Sciatic nerve (tissue), 2 donors: ENCODE results near the gene ZDHHC5. TPM values are rescaled to one million over a fixed set of nuclear protein-coding genes. Genes with fewer than 3 reads are reported as not detected.
"Not testable (repeated sequence)": the region's sequence is repeated elsewhere in the genome, so short reads cannot be mapped to it uniquely, and the experiment has no call there.

Source experiments
- ATAC-seq: fragments of 200-7000 bp; cut with Tn5 transposase; one replicate; pipeline ENCODE4 v1.9.1; 2020; ENCODE audit warnings: mild to moderate bottlenecking, moderate library complexity
- DNase-seq: peaks from one replicate; pipeline ENCODE4 v3.0.0-alpha.2; 2020; ENCODE audit warnings: low spot score
- intact Hi-C: fragments of 100-400 bp; cut with DNase I; formaldehyde crosslinking; loops from one replicate; pipeline ENCODE4 v1.14.2; 2022
- total RNA-seq: library from RNA; stranded (reverse); fragmentation: NEBNext Ultra II Directional; extraction: Animal tissue kit (Norgen Biotek cat#: 25700); gene quantifications from one replicate; pipeline ENCODE4 v1.2.1, GENCODE V29; 2021
- donor health status: DM: no; HTN: no; CAD: no.
- donor health status: DM: no; HTN: no; CAD: no.

Gene ZDHHC5
- total RNA-seq, 1 donor from 2014 or later: 45.4 TPM

DNA sequence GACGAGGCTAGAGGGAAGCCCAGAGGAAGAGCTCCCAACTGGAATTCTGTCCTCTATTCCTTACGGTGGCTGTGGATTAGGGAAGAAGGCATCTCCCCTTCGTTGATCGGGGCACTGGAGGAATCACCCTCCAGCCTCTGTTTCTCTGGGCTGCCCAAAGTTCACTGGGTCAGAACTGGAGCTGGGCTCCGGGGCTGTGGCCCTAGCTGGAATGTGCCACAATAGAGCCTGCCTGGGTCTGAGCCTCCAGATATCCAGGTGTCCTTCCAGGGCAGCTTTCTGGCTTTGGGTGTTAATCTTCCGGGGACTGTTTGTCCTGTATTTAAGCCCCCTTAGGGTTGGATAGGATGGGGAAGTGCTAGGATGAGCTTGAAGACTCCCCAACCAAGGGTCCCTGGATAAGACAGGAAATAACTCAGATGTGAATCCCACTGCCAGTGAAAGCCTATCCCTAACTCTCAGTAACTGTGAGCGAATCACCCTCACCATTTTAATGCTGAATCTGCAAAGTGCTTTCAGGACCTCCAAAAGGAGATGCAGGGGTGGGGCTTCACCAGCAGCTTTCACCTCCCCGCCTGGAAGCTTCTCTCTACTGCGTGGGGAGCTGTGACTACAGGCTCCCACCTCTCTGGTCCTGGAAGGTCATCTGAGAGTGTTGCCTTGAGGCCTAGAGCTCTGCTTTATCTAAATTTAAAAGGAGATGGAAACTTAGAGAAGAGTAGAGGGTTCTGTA, 27.7 kb upstream of the ZDHHC5 start:
- DNase-seq (no peak), ATAC-seq (no peak)
- intact Hi-C loops: loop anchor here (10.0 kb wide), 1 partner anchor 305 kb away; the partner anchor contains the start of genes P2RX3 and SSRP1

- intact Hi-C loops: loop anchor here (10.0 kb wide), 1 partner anchor 306 kb away; the partner anchor contains the start of genes P2RX3 and SSRP1
- DNase-seq (no peak), ATAC-seq (peak; percentile 26)
These were observed 26.7 kb upstream of the ZDHHC5 start for GRCh38 chr11:57641011-57641807.

- intact Hi-C loops: loop anchor here (10.0 kb wide), 1 partner anchor 309 kb away; the partner anchor contains the start of genes P2RX3 and SSRP1
- ATAC-seq (no peak), DNase-seq (no peak)
These were observed 24.1 kb upstream of the ZDHHC5 start for GRCh38 chr11:57643802-57644201.

DNA sequence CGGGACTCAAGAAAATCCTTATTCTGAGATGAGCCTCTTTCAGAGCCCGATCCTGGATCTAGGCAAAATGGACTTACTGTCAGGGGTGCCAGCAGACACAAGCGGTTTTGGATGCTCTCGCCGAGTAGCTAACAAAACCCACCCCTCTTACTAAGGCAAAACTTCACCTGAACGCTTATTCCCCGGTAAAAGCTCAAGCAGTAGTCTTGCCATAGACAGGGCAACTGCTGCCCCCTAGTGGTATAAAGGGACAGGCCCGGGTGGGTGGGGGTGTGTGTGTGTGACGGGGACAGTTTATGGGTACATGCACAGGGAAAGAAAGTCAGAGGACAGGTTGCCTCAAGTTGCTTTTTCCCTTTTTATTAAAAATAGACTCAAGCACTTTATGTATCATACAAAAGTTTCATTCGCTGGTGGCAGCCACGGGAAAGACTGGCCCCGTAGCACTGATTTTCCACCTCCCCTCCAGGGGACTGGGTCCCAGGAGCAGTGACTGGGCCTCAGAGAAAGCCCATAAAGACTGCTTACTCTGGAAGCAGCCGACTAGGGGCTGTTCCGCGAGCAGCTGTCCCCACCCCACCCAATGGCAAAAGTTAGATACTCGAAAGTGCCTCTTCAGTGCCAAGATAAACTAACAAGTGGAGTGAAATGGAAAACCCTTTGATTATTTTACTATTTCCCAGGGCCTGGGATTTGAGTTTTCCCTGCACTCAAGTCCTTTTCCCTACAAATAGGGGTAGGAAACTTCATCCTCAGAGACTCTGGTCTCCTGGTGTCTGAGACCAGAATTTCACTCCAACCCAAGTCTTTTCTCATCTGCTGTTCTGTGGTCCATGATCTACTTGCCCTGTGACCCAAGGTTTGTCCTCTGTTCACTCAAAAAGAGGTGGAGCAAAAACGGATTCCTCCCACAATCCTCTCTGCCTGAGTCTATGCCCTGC, 22.9 kb upstream of the ZDHHC5 start:
- ATAC-seq: peak; percentile 75
- intact Hi-C loops: loop anchor here (10.0 kb wide), 1 partner anchor 310 kb away; the partner anchor contains the start of genes P2RX3 and SSRP1
- DNase-seq: peak; percentile 90

- DNase-seq (peak; percentile 66), ATAC-seq (peak; percentile 1)
- intact Hi-C loops: loop anchor here (10.0 kb wide), 1 partner anchor 311 kb away; the partner anchor contains the start of genes P2RX3 and SSRP1
These were observed 22.2 kb upstream of the ZDHHC5 start for GRCh38 chr11:57645689-57646085.

DNA sequence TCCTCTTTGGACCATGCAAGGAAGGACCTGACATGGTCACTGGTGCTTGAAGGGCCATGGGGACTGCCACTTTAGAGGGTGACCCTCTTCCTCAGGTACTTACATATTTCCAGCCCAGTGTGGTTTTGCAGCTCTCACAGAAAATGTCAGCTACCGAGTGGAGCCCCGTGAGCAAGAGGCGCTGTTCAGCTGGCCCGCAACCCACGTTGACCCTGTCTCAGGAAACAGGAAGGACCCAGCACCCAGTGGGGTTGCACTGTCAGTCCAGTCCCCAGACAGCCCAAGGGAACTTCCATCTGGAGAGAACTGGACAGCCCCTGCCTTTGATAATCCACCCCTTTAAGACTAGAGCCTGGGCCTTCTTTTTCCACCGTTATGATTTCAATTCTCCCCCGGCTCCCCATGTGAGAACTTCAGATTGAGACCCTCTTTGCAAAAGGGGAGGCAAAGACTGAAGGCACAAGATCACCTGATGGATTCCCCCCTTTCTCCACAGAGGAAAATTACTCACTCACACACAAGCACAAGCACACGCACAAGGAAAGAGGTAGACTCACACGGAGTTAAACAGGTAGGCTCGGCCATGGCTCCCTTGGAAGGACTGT, 21.6 kb upstream of the ZDHHC5 start:
- no peak for ATAC-seq
- no peak for DNase-seq
- intact Hi-C loops: loop anchor here (10.0 kb wide), 1 partner anchor 311 kb away; the partner anchor contains the start of genes P2RX3 and SSRP1

DNA sequence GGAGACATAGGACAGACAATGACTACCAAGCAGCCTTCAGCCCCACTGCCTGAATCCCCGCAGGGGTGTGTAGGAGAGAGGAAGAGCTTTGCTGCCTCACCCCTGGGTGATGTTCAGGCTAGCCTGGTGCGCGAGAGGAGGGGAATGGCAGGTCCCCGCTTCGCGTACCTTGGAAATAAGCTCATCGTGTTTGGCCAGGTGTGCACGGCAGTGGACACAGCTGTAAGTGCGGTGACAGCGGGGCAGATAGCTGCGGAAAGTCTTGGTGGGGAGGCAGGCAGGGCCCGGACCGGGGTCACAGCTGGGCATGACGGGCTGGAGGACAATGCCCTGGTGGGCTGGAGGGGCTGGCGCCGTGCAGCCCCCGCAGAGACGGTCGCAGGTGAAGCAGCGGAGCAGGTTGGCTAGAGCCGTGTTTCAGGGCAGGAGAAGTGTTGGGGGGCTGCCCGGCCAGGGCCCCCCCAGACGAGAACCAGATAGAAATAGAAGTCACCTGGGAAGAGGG, 21.1 kb upstream of the ZDHHC5 start:
- ATAC-seq (peak; percentile 1), DNase-seq (no peak)
- intact Hi-C loops: loop anchor here (10.0 kb wide), 1 partner anchor 312 kb away; the partner anchor contains the start of genes P2RX3 and SSRP1

GRCh38 chr11:57647372-57647771, 20.5 kb upstream of the ZDHHC5 start:
- DNase-seq: no peak
- intact Hi-C loops: loop anchor here (10.0 kb wide), 1 partner anchor 313 kb away; the partner anchor contains the start of genes P2RX3 and SSRP1
- ATAC-seq: no peak

DNA sequence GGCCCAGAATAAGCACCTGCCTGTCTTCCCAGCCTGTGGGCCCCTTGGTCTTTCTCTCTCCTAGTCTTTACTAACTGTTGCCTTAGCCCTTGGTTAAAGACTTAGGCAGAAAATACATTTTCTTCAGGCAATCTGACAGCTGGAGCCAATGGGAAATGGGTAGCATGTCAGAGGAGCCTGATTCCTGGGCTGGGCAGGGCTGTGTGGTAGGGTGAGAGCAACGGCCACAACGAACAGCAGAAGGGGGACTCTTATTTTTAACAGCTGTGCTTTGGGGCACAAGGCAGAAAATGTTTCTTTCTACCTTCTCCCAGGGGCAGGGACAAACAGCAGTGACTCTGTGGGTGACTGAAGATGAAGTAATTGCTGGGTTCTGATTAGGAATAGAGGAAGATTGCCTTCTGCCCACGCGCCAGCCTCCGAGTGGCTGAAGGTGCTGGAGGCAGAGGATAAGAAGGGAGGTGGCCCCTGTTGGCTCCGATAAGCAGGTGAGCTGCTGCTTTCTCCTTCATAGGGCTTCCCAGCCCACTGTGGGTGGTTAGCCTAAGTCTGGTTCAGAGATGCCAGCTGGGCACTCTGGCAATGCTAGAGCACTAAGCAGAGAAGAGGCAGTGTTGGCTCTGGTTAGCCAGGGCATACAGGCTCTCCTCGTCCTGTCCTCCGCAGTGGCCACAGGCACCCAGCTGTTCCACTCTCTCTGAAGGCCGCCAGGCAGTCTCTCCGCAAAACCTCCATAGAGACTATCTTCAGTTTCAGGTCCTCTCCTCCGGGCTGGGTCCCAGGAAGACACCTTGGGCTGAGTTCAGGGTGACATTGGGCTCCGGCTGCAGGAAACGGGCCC, 19.7 kb upstream of the ZDHHC5 start:
- DNase-seq: no peak
- no peak for ATAC-seq

DNA sequence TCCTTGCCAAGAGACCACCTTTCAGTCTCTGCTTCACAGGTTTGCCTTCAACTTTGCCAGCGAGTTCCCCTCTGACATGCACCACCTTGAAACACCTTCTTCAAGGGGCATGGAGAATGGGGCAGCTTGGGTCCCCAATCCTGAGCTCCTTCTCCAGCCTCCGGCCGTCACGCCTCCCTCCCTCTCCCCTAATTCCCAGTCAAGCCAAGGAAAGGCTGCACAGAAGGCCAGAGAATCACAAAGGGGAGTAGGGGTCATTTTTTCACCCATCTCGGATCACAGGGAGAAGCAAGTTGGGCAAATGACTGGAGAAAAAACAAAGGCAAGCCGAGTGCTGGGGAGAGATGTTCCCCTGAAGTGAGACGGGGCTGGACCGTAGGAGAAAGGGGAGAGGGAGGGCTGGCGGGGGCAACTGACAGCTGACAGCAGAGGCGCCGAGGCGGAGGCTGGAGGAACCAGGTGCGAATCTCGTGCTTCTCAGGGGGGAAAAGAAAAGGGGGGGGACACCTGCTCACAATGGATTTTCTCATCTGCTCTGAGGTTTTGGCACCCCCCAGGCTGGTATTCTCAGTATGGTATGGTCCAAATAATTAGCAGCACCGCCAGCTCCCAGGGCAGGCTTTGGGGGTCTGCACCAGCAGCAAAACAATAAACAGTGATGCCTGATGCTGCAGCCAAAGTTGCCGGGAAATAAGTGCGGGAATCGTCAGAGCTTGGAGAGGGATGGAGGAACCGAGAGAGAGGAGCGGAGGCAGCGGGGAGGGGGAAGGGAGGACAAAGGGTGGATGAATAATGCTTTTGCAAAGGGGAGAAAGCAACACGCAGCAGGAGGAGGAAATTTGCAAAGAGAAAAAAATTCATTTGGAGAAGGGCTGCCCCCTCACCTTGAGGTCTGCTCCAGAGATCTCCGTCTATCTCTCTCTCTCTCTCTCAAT, 18.8 kb upstream of the ZDHHC5 start:
- intact Hi-C loops: loop anchor here (10.0 kb wide), 1 partner anchor 314 kb away; the partner anchor contains the start of genes P2RX3 and SSRP1
- DNase-seq (no peak), ATAC-seq (no peak)

More for the DNA sequence above, 19.7 kb upstream of the ZDHHC5 start:
- intact Hi-C loops: loop anchor here (10.0 kb wide), 1 partner anchor 313 kb away; the partner anchor contains the start of genes P2RX3 and SSRP1

GRCh38 chr11:57649826-57650738, 17.8 kb upstream of the ZDHHC5 start, which contains the start of gene YPEL4:
Gene YPEL4, minus strand, starts transcription at chr11:57649912. Its CDS starts 2,805 bp downstream, at chr11:57647107.
- DNase-seq: peak; percentile 74
- ATAC-seq: peak; percentile 69
- intact Hi-C loops: loop anchor here (10.0 kb wide), 1 partner anchor 315 kb away; the partner anchor contains the start of genes P2RX3 and SSRP1

GRCh38 chr11:57650739-57651090, 17.2 kb upstream of the ZDHHC5 start:
- intact Hi-C loops: no loop called here
- no peak for DNase-seq

DNA sequence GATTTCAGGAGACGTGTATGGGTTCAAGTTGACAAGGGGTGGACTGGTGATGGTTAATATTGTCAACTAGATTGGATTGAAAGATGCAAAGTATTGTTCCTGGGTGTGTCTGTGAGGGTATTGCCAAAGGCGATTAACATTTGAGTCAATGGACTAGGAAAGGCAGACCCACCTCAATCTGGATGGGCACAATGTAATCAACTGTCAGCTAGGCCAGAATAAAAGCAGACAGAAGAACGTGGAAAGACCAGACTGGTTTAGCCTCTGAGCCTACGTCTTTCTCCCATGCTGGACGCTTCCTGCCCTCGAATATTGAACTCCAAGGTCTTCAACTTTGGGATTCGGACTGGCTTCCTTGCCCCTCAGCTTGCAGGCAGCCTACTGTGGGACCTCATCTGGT, 16.5 kb upstream of the ZDHHC5 start:
- DNase-seq (no peak), ATAC-seq (no peak)
- intact Hi-C loops: no loop called here

More at GRCh38 chr11:57650739-57651090, 17.2 kb upstream of the ZDHHC5 start:
- ATAC-seq: no peak

GRCh38 chr11:57652230-57652629, 15.7 kb upstream of the ZDHHC5 start:
- ATAC-seq, DNase-seq, intact Hi-C loops: not testable (repeated sequence)

- DNase-seq: no peak
- intact Hi-C loops: no loop called here
- no peak for ATAC-seq
These were observed 15.3 kb upstream of the ZDHHC5 start for GRCh38 chr11:57652662-57653061.
